ENCODE results near the gene ARHGAP26. TPM values are rescaled to one million over a fixed set of nuclear protein-coding genes. Genes with fewer than 3 reads are reported as not detected.

ARHGAP26 gene
- polyA plus RNA-seq, 6 donors from 2014 or later = 2.4 to 8.7 (median 4.1) TPM

- H3K9me3 Mint-ChIP-seq = no peaks in the 10 kb centered on the region
- no peaks in the 10 kb centered on the region for H3K27me3 Mint-ChIP-seq
- H3K27ac Mint-ChIP-seq = peak overlapping the region in 2 of 6 donors; percentile 52 to 56
- peaks cover 0 to 8% of the 10 kb centered on the region in 2 donors for H3K36me3 Mint-ChIP-seq
- ATAC-seq (ENCODE audit: low read depth in 2 of 2) (no peak), DNase-seq (no peak)
- H3K4me3 Mint-ChIP-seq = no peak overlapping the region
- H3K4me1 Mint-ChIP-seq = peaks cover 9 to 25% (median 12%) of the 10 kb centered on the region in 3 donors
Measured at GRCh38 chr5:142815469-142815868, 45.3 kb downstream of the ARHGAP26 start.

- no peaks in the 10 kb centered on the region for H3K27me3 Mint-ChIP-seq
- H3K4me3 Mint-ChIP-seq = no peak overlapping the region
- peak overlapping the region in 2 of 6 donors; percentile 4 to 78 for H3K27ac Mint-ChIP-seq
- no peaks in the 10 kb centered on the region for H3K9me3 Mint-ChIP-seq
- H3K4me1 Mint-ChIP-seq = peaks cover 7 to 22% (median 11%) of the 10 kb centered on the region in 3 donors
- no peak for ATAC-seq (ENCODE audit: low read depth in 2 of 2)
- DNase-seq = no peak
- H3K36me3 Mint-ChIP-seq = peaks cover 4 to 8% of the 10 kb centered on the region in 2 donors
Measured at GRCh38 chr5:142816531-142817430, 46.6 kb downstream of the ARHGAP26 start.

GRCh38 chr5:142817949-142818431 is 47.8 kb downstream of the ARHGAP26 start:
- no peak for ATAC-seq (ENCODE audit: low read depth in 2 of 2)
- Mint-ChIP-seq H3K27me3 (no peaks in the 10 kb centered on the region), H3K36me3 (peaks cover 4 to 8% of the 10 kb centered on the region in 2 donors), H3K4me3 (no peak overlapping the region), H3K9me3 (no peaks in the 10 kb centered on the region), H3K4me1 (peaks cover 0 to 11% (median 7%) of the 10 kb centered on the region in 3 donors), H3K27ac (no peak overlapping the region)
- DNase-seq = no peak

GRCh38 chr5:142819292-142819691 is 49.1 kb downstream of the ARHGAP26 start:
- Mint-ChIP-seq H3K9me3 (no peaks in the 10 kb centered on the region), H3K36me3 (peaks cover 4 to 8% of the 10 kb centered on the region in 2 donors), H3K27me3 (no peaks in the 10 kb centered on the region), H3K27ac (peak overlapping the region in 1 of 6 donors; percentile 82), H3K4me1 (peaks cover 0 to 7% (median 5%) of the 10 kb centered on the region in 3 donors), H3K4me3 (no peak overlapping the region)
- no peak for ATAC-seq (ENCODE audit: low read depth in 2 of 2)
- DNase-seq = no peak

- DNase-seq = no peak
- Mint-ChIP-seq H3K4me3 (no peak overlapping the region), H3K36me3 (peaks cover 4 to 8% of the 10 kb centered on the region in 2 donors), H3K27ac (no peak overlapping the region), H3K4me1 (peaks cover 0 to 7% (median 5%) of the 10 kb centered on the region in 3 donors), H3K9me3 (no peaks in the 10 kb centered on the region), H3K27me3 (no peaks in the 10 kb centered on the region)
- no peak for ATAC-seq (ENCODE audit: low read depth in 2 of 2)
Measured at GRCh38 chr5:142819825-142820224, 49.6 kb downstream of the ARHGAP26 start.

- peak overlapping the region in 1 of 6 donors; percentile 24 for H3K27ac Mint-ChIP-seq
- peak overlapping the region in 1 of 8 donors; percentile 16 for H3K4me3 Mint-ChIP-seq
- H3K36me3 Mint-ChIP-seq = peaks cover 4 to 8% of the 10 kb centered on the region in 2 donors
Measured at GRCh38 chr5:142820447-142820846, 50.3 kb downstream of the ARHGAP26 start.

GRCh38 chr5:142821034-142821732 is 51.0 kb downstream of the ARHGAP26 start:
- Mint-ChIP-seq H3K9me3 (no peaks in the 10 kb centered on the region), H3K4me1 (peaks cover 3 to 6% (median 6%) of the 10 kb centered on the region in 3 donors), H3K36me3 (peaks cover 4 to 6% of the 10 kb centered on the region in 2 donors), H3K27me3 (no peaks in the 10 kb centered on the region), H3K27ac (no peak overlapping the region), H3K4me3 (peak overlapping the region in 1 of 8 donors; percentile 13)
- ATAC-seq (ENCODE audit: low read depth in 2 of 2) = no peak
- DNase-seq = no peak

More at GRCh38 chr5:142820447-142820846, 50.3 kb downstream of the ARHGAP26 start:
- ATAC-seq (ENCODE audit: low read depth in 2 of 2) (no peak), DNase-seq (no peak)
- Mint-ChIP-seq H3K9me3 (no peaks in the 10 kb centered on the region), H3K27me3 (no peaks in the 10 kb centered on the region), H3K4me1 (peaks cover 0 to 7% (median 5%) of the 10 kb centered on the region in 3 donors)

GRCh38 chr5:142821733-142822487 is 51.7 kb downstream of the ARHGAP26 start:
- Mint-ChIP-seq H3K36me3 (peaks cover 0 to 4% of the 10 kb centered on the region in 2 donors), H3K4me3 (no peak overlapping the region), H3K27me3 (no peaks in the 10 kb centered on the region), H3K4me1 (peaks cover 0 to 6% (median 1%) of the 10 kb centered on the region in 3 donors), H3K9me3 (no peaks in the 10 kb centered on the region), H3K27ac (peak overlapping the region in 1 of 6 donors; percentile 36)
- no peak for DNase-seq
- no peak for ATAC-seq (ENCODE audit: low read depth in 2 of 2)

GRCh38 chr5:142823126-142823525 is 52.9 kb downstream of the ARHGAP26 start:
- no peak overlapping the region for H3K4me3 Mint-ChIP-seq
- H3K4me1 Mint-ChIP-seq = peaks cover 0 to 6% (median 6%) of the 10 kb centered on the region in 3 donors
- no peaks in the 10 kb centered on the region for H3K27me3 Mint-ChIP-seq
- H3K9me3 Mint-ChIP-seq = no peaks in the 10 kb centered on the region
- H3K36me3 Mint-ChIP-seq = peaks cover 0 to 4% of the 10 kb centered on the region in 2 donors
- DNase-seq = no peak
- H3K27ac Mint-ChIP-seq = peak overlapping the region in 1 of 6 donors; percentile 20
- ATAC-seq (ENCODE audit: low read depth in 2 of 2) = no peak

- H3K9me3 Mint-ChIP-seq = no peaks in the 10 kb centered on the region
Measured at GRCh38 chr5:142823806-142824205, 53.6 kb downstream of the ARHGAP26 start.

GRCh38 chr5:142824391-142824790 is 54.2 kb downstream of the ARHGAP26 start:
- peak overlapping the region in 1 of 6 donors; percentile 63 for H3K27ac Mint-ChIP-seq
- no peak overlapping the region for H3K4me3 Mint-ChIP-seq
- no peaks in the 10 kb centered on the region for H3K9me3 Mint-ChIP-seq
- ATAC-seq (ENCODE audit: low read depth in 2 of 2) (no peak), DNase-seq (no peak)
- H3K4me1 Mint-ChIP-seq = peaks cover 0 to 12% (median 6%) of the 10 kb centered on the region in 3 donors
- no peaks in the 10 kb centered on the region for H3K27me3 Mint-ChIP-seq
- H3K36me3 Mint-ChIP-seq = peaks cover 0 to 4% of the 10 kb centered on the region in 2 donors

More at GRCh38 chr5:142823806-142824205, 53.6 kb downstream of the ARHGAP26 start:
- DNase-seq (no peak), ATAC-seq (ENCODE audit: low read depth in 2 of 2) (no peak)
- Mint-ChIP-seq H3K27ac (peak overlapping the region in 1 of 6 donors; percentile 63), H3K36me3 (peaks cover 0 to 4% of the 10 kb centered on the region in 2 donors), H3K4me3 (no peak overlapping the region), H3K27me3 (no peaks in the 10 kb centered on the region), H3K4me1 (peaks cover 0 to 9% (median 6%) of the 10 kb centered on the region in 3 donors)

GRCh38 chr5:142825378-142826089 is 55.4 kb downstream of the ARHGAP26 start:
- DNase-seq (no peak), ATAC-seq (ENCODE audit: low read depth in 2 of 2) (no peak)
- Mint-ChIP-seq H3K27ac (peak overlapping the region in 1 of 6 donors; percentile 37), H3K36me3 (peaks cover 0 to 4% of the 10 kb centered on the region in 2 donors), H3K4me3 (no peak overlapping the region), H3K9me3 (no peaks in the 10 kb centered on the region), H3K27me3 (no peaks in the 10 kb centered on the region), H3K4me1 (peaks cover 0 to 12% (median 6%) of the 10 kb centered on the region in 3 donors)

All from naive B cell (primary cell).